SU-DHL-6 (cell line): ENCODE results near the gene RPS6KA6.

Source experiments
- H2AFZ ChIP-seq: fragments of 200-600 bp; sonication (generic); 2 replicates; pipeline ENCODE4 v1.6.1; 2014; ENCODE audit warnings: low read depth, mild to moderate bottlenecking, moderate library complexity, mixed read lengths, antibody characterized with exemption, low read length; ENCODE audit not compliant: severe bottlenecking
- H3F3A ChIP-seq: fragments of 200-600 bp; shearing (Covaris generic); 2 replicates; pipeline ENCODE4 v1.6.0; 2016; ENCODE audit warnings: antibody characterized with exemption, mild to moderate bottlenecking; ENCODE audit not compliant: insufficient read depth
- H3K27ac ChIP-seq: fragments of 200-600 bp; sonication (generic); 2 replicates; pipeline ENCODE4 v1.5.1; 2016; ENCODE audit warnings: low read depth, mild to moderate bottlenecking, low read length, moderate library complexity, mixed read lengths
- H3K27me3 ChIP-seq: fragments of 200-600 bp; sonication (generic), shearing (Covaris generic); 2 replicates; pipeline ENCODE4 v1.6.0; 2014; ENCODE audit warnings: mild to moderate bottlenecking, low read length
- H3K36me3 ChIP-seq: fragments of 200-600 bp; sonication (generic); 2 replicates; pipeline ENCODE4 v1.6.1; 2014; ENCODE audit warnings: mild to moderate bottlenecking, low read length, mixed read lengths
- H3K4me2 ChIP-seq: fragments of 300-600, 200-600 bp; shearing (Covaris generic), sonication (generic); 2 replicates; pipeline ENCODE4 v1.6.0; 2014; ENCODE audit warnings: low read length, low read depth, mild to moderate bottlenecking; ENCODE audit not compliant: poor library complexity, severe bottlenecking
- H3K4me3 ChIP-seq: fragments of 200-600 bp; sonication (generic); 2 replicates; pipeline ENCODE4 v1.5.1; 2014; ENCODE audit warnings: antibody characterized with exemption, low read length, mild to moderate bottlenecking, mixed read lengths; ENCODE audit not compliant: insufficient read depth, poor library complexity, severe bottlenecking
- H3K79me2 ChIP-seq: fragments of 200-600 bp; sonication (generic); 2 replicates; pipeline ENCODE4 v1.6.1; 2014; ENCODE audit warnings: mild to moderate bottlenecking, low read length, moderate library complexity; ENCODE audit not compliant: insufficient read depth
- H3K9ac ChIP-seq: fragments of 200-600 bp; sonication (generic); 2 replicates; pipeline ENCODE4 v1.7.0; 2014; ENCODE audit warnings: mild to moderate bottlenecking, low read length
- H3K9me2 ChIP-seq: fragments of 200-600 bp; sonication (generic); replicated peaks from 2 replicates; pipeline ENCODE4 v1.6.1; 2014; ENCODE audit warnings: low read length; ENCODE audit not compliant: insufficient read depth
- H3K9me3 ChIP-seq: fragments of 200-600 bp; sonication (generic); 2 replicates; pipeline ENCODE4 v1.6.1; 2014; ENCODE audit warnings: low read length, mixed read lengths; ENCODE audit not compliant: insufficient read depth
- H4K20me1 ChIP-seq: fragments of 200-600 bp; sonication (generic); 2 replicates; pipeline ENCODE4 v1.6.1; 2014; ENCODE audit warnings: low read depth, mild to moderate bottlenecking, antibody characterized with exemption, low read length, moderate library complexity, mixed read lengths
- CTCF ChIP-seq: fragments of 200-600 bp; sonication (generic); IDR thresholded peaks from one replicate; pipeline ENCODE4 v1.5.1; 2017; ENCODE audit warnings: antibody characterized with exemption, mild to moderate bottlenecking, low read length, moderate library complexity; ENCODE audit not compliant: insufficient read depth, poor library complexity, severe bottlenecking
- EZH2phosphoT487 ChIP-seq: fragments of 200-600 bp; sonication (generic), shearing (Covaris generic); conservative IDR thresholded peaks from 2 replicates; pipeline ENCODE4 v1.6.1; 2018; ENCODE audit warnings: mild to moderate bottlenecking, antibody characterized with exemption, low read length, moderate library complexity, mixed read lengths

The RPS6KA6 gene

GRCh38 chrX:84156821-84157220 lies 31.2 kb downstream of the RPS6KA6 start:
- H3K27ac ChIP-seq: no peak overlapping the region
- H3K9ac ChIP-seq: no peak overlapping the region
- no peaks in the 10 kb centered on the region for H3K9me2 ChIP-seq
- no peaks in the 10 kb centered on the region for H3K9me3 ChIP-seq
- no peaks in the 10 kb centered on the region for H3K27me3 ChIP-seq
- no peaks in the 10 kb centered on the region for H3K36me3 ChIP-seq
- H4K20me1 ChIP-seq: no peaks in the 10 kb centered on the region
- no peaks in the 10 kb centered on the region for H3K79me2 ChIP-seq
- no peaks in the 10 kb centered on the region for H3F3A ChIP-seq
- no peak for TF ChIP-seq EZH2phosphoT487
- TF ChIP-seq CTCF: no peak
- H3K4me3 ChIP-seq: no peak overlapping the region
- no peak overlapping the region for H2AFZ ChIP-seq
- no peak overlapping the region for H3K4me2 ChIP-seq

- no peaks in the 10 kb centered on the region for H3K79me2 ChIP-seq
- no peak overlapping the region for H3K4me2 ChIP-seq
- no peaks in the 10 kb centered on the region for H4K20me1 ChIP-seq
- H2AFZ ChIP-seq: no peak overlapping the region
- no peaks in the 10 kb centered on the region for H3K36me3 ChIP-seq
- no peaks in the 10 kb centered on the region for H3K27me3 ChIP-seq
- H3K9me3 ChIP-seq: no peaks in the 10 kb centered on the region
- no peaks in the 10 kb centered on the region for H3K9me2 ChIP-seq
- no peak for TF ChIP-seq CTCF
- no peak for TF ChIP-seq EZH2phosphoT487
- no peak overlapping the region for H3K27ac ChIP-seq
- no peaks in the 10 kb centered on the region for H3F3A ChIP-seq
- no peak overlapping the region for H3K9ac ChIP-seq
- H3K4me3 ChIP-seq: no peak overlapping the region
These were observed 32.1 kb downstream of the RPS6KA6 start for GRCh38 chrX:84155938-84156337.

GRCh38 chrX:84153538-84153937 lies 34.5 kb downstream of the RPS6KA6 start:
- Histone ChIP-seq H3K79me2 (no peaks in the 10 kb centered on the region), H3K9me3 (no peaks in the 10 kb centered on the region), H3K4me2 (no peak overlapping the region), H4K20me1 (no peaks in the 10 kb centered on the region), H3K9me2 (no peaks in the 10 kb centered on the region), H3F3A (no peaks in the 10 kb centered on the region), H3K4me3 (no peak overlapping the region), H3K27ac (no peak overlapping the region), H3K9ac (no peak overlapping the region), H3K27me3 (no peaks in the 10 kb centered on the region), H3K36me3 (no peaks in the 10 kb centered on the region), H2AFZ (no peak overlapping the region)
- TF ChIP-seq EZH2phosphoT487 (no peak), CTCF (no peak)
